Liver (tissue), 9 donors: Measurements from ENCODE around the gene FANCM. TPM values are rescaled to one million over a fixed set of nuclear protein-coding genes. Genes with fewer than 3 reads are reported as not detected.

Source experiments
- DNase-seq: peaks from one replicate; pipeline ENCODE4 v3.0.0-alpha.2; 2017; ENCODE audit warnings: low spot score
- H3K27ac ChIP-seq, 2 donors: one replicate each; pipeline ENCODE4 v1.7.0; 2013; ENCODE audit warnings: inconsistent platforms in 2 of 2, low read length in 2 of 2, control low read depth in 1 of 2, low read depth in 1 of 2, mild to moderate bottlenecking in 1 of 2
- H3K27me3 ChIP-seq, 4 donors: one replicate each; pipeline versions ENCODE4 v1.6.1 to v1.7.0; 2013; ENCODE audit warnings: low read length in 3 of 4, inconsistent platforms in 1 of 4, mild to moderate bottlenecking in 1 of 4, moderate library complexity in 1 of 4; ENCODE audit not compliant: control insufficient read depth in 4 of 4, insufficient read depth in 4 of 4
- H3K36me3 ChIP-seq, 4 donors: one replicate each; pipeline versions ENCODE4 v1.6.1 to v1.7.0; 2013; ENCODE audit warnings: low read length in 3 of 4, mild to moderate bottlenecking in 3 of 4, low read depth in 1 of 4, moderate library complexity in 1 of 4; ENCODE audit not compliant: control insufficient read depth in 4 of 4, insufficient read depth in 3 of 4
- H3K4me1 ChIP-seq, 4 donors: one replicate each; pipeline versions ENCODE4 v1.6.1 to v1.7.0; 2013; ENCODE audit warnings: low read length in 3 of 4, mild to moderate bottlenecking in 3 of 4, moderate library complexity in 1 of 4; ENCODE audit not compliant: control insufficient read depth in 4 of 4, insufficient read depth in 4 of 4
- H3K4me3 ChIP-seq, 3 donors: one replicate each; pipeline versions ENCODE4 v1.6.1 to v1.7.0; 2013; ENCODE audit warnings: low read length in 3 of 3, control low read depth in 1 of 3, low read depth in 1 of 3, mild to moderate bottlenecking in 1 of 3
- H3K9ac ChIP-seq, 2 donors: one replicate each; pipeline ENCODE4 v1.7.0; 2013; ENCODE audit warnings: low read length in 2 of 2, mild to moderate bottlenecking in 2 of 2, moderate library complexity in 2 of 2, control low read depth in 1 of 2, low read depth in 1 of 2
- H3K9me3 ChIP-seq, 4 donors: one replicate each; pipeline versions ENCODE4 v1.6.1 to v1.7.0; 2013; ENCODE audit warnings: low read length in 3 of 4; ENCODE audit not compliant: control insufficient read depth in 4 of 4
- EGR1 ChIP-seq, 2 donors: IDR thresholded peaks; 2 replicates each; pipeline ENCODE4 v1.6.1; 2016 to 2018; ENCODE audit warnings: antibody characterized with exemption in 2 of 2, low read depth in 2 of 2
- FOXA1 ChIP-seq: IDR thresholded peaks from 2 replicates; pipeline ENCODE4 v1.6.1; 2016; ENCODE audit warnings: antibody characterized with exemption
- FOXA2 ChIP-seq: IDR thresholded peaks from 2 replicates; pipeline ENCODE4 v1.6.1; 2016; ENCODE audit warnings: antibody characterized with exemption
- GABPA ChIP-seq, 2 donors: IDR thresholded peaks in 1 of 2; conservative IDR thresholded peaks in 1 of 2; 2 replicates each; pipeline ENCODE4 v1.6.1; 2016; ENCODE audit warnings: antibody characterized with exemption in 2 of 2, mild to moderate bottlenecking in 1 of 2, moderate library complexity in 1 of 2
- HNF4A ChIP-seq, 2 donors: conservative IDR thresholded peaks; 2 replicates each; pipeline ENCODE4 v1.6.1; 2016; ENCODE audit warnings: antibody characterized with exemption in 2 of 2, mild to moderate bottlenecking in 2 of 2
- HNF4G ChIP-seq: IDR thresholded peaks from 2 replicates; pipeline ENCODE4 v1.6.1; 2016; ENCODE audit warnings: antibody characterized with exemption
- JUND ChIP-seq, 2 donors: IDR thresholded peaks; 2 replicates each; pipeline ENCODE4 v1.6.1; 2016; ENCODE audit warnings: antibody characterized with exemption in 2 of 2
- NR2F2 ChIP-seq: IDR thresholded peaks from 2 replicates; pipeline ENCODE4 v1.6.1; 2016; ENCODE audit warnings: antibody characterized with exemption
- RAD21 ChIP-seq, 2 donors: IDR thresholded peaks; 2 replicates each; pipeline ENCODE4 v1.6.1; 2016; ENCODE audit warnings: antibody characterized with exemption in 2 of 2, mild to moderate bottlenecking in 2 of 2
- RXRA ChIP-seq, 2 donors: IDR thresholded peaks; 2 replicates each; pipeline ENCODE4 v1.6.1; 2017 to 2018; ENCODE audit warnings: antibody characterized with exemption in 2 of 2, mild to moderate bottlenecking in 1 of 2
- YY1 ChIP-seq: IDR thresholded peaks from 2 replicates; pipeline ENCODE4 v1.6.1; 2016; ENCODE audit warnings: antibody characterized with exemption, mild to moderate bottlenecking
- WGBS: extraction: QIAGEN DNeasy Blood & Tissue Kit; methylation state at CpG from one replicate; pipeline ENCODE4 v1.1.7; 2013; 5-methylcytosine and 5-hydroxymethylcytosine counted together
- polyA plus RNA-seq, 2 donors: library from polyadenylated mRNA; stranded (reverse) in 1 of 2; unstranded in 1 of 2; fragments of 200-250 nt in 1 of 2; fragments of >200 nt in 1 of 2; fragmentation: Nextera tagmentation in 1 of 2; extraction: Ambion mirVana in 1 of 2; gene quantifications; one replicate each; pipeline versions ENCODE4 v1.2.1 to v1.2.3, GENCODE V29; 2013 to 2015
- total RNA-seq, 2 donors: library from RNA; depleted of rRNA; stranded (reverse); fragments of >200 nt; gene quantifications; one replicate each; pipeline ENCODE4 v1.2.3, GENCODE V29; 2014
- TF ChIP-seq, protein P1 (sequence below): IDR thresholded peaks from 2 replicates; pipeline ENCODE4 v1.6.1; 2016; ENCODE audit warnings: antibody characterized with exemption
- TF ChIP-seq, protein P2 (sequence below): fragments of 150-350 bp; IDR thresholded peaks from 2 replicates; pipeline ENCODE4 v1.5.1; 2017; ENCODE audit warnings: improper control_type of control experiment, low read depth, low read length; ENCODE audit not compliant: missing input control
- donor health status: healthy.
- donor health status: healthy.
- donor health status: healthy.
- donor health status: healthy.
- donor health status: healthy.

FANCM gene
- total and polyA plus RNA-seq, 4 donors: 0.38 to 7.4 (median 3.1) TPM

DNA sequence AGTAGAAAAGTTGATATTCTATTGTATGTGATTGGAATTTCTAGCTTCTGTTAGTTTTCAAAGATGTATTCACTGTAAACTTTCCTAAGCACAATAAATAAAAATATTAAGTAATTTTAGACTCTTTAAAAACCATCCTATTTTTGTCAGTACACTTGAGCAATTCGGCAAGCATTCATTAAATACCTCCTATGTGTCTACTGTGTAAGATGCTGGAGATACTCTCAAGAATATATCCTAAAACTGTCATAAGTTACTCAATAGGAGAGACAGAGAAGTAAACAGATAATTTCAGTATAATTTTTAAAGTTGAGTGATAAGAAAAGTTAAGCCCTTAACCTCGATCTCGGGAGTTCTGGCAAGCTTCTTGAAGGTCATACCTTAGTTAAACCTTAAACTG lies 46.1 kb downstream of the FANCM start:
- Histone ChIP-seq H3K27ac (no peak overlapping the region), H3K9ac (no peak overlapping the region), H3K4me3 (no peak overlapping the region), H3K27me3 (no peaks in the 10 kb centered on the region), H3K36me3 (no peaks in the 10 kb centered on the region), H3K9me3 (no peaks in the 10 kb centered on the region), H3K4me1 (no peaks in the 10 kb centered on the region)
- WGBS: 84% methylated on average over 3 of the region's 3 CpGs
- DNase-seq: no peak
- TF ChIP-seq HNF4G (no peak), FOXA1 (no peak), JUND (IDR thresholded peaks at IDR 0.05) (no peak), NR2F2 (no peak), FOXA2 (no peak)
- TF ChIP-seq, protein P1, sequence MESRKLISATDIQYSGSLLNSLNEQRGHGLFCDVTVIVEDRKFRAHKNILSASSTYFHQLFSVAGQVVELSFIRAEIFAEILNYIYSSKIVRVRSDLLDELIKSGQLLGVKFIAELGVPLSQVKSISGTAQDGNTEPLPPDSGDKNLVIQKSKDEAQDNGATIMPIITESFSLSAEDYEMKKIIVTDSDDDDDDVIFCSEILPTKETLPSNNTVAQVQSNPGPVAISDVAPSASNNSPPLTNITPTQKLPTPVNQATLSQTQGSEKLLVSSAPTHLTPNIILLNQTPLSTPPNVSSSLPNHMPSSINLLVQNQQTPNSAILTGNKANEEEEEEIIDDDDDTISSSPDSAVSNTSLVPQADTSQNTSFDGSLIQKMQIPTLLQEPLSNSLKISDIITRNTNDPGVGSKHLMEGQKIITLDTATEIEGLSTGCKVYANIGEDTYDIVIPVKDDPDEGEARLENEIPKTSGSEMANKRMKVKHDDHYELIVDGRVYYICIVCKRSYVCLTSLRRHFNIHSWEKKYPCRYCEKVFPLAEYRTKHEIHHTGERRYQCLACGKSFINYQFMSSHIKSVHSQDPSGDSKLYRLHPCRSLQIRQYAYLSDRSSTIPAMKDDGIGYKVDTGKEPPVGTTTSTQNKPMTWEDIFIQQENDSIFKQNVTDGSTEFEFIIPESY: no peak

DNA sequence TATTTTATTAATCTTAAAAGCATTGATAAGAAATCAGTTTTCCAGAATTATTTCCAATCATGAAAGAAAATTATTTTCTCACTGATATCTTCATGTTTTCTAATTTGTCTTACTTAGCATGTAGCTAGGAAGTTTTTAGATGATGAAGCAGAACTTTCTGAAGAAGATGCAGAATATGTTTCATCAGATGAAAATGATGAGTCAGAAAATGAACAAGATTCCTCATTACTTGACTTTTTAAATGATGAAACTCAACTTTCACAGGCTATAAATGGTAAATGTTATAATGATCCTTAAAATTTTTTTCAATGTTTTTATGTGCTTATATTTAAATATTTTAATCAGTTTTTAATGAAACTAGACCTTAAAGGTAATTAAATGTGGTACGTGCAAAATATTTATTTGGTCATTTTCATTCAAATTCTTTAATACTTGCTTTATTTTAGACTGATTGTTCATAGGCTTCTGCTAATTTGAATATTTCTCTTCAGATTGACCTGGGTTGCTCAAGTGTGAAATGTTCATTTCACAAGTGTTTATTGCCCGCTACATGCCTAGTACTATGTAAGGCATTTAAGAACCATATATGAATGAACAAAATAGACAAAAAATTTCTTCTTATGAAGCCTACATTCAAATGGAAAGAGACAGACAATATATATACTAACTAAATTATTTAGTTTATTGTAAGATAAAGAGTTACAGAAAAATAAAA lies 49.5 kb downstream of the FANCM start:
- Histone ChIP-seq H3K27me3 (no peaks in the 10 kb centered on the region), H3K27ac (no peak overlapping the region), H3K9me3 (no peaks in the 10 kb centered on the region), H3K9ac (no peak overlapping the region), H3K4me3 (no peak overlapping the region), H3K36me3 (peaks cover 0 to 4% (median 2%) of the 10 kb centered on the region in 4 donors), H3K4me1 (no peaks in the 10 kb centered on the region)
- 98% methylated on average over 2 of the region's 2 CpGs for WGBS
- DNase-seq: no peak
- TF ChIP-seq FOXA2 (no peak), GABPA (IDR thresholded peaks at IDR 0.05 in 1 of 2, conservative IDR thresholded peaks at IDR 0.05 in 1 of 2) (no peak), EGR1 (IDR thresholded peaks at IDR 0.05; ENCODE audit: low read depth in 2 of 2) (no peak)

DNA sequence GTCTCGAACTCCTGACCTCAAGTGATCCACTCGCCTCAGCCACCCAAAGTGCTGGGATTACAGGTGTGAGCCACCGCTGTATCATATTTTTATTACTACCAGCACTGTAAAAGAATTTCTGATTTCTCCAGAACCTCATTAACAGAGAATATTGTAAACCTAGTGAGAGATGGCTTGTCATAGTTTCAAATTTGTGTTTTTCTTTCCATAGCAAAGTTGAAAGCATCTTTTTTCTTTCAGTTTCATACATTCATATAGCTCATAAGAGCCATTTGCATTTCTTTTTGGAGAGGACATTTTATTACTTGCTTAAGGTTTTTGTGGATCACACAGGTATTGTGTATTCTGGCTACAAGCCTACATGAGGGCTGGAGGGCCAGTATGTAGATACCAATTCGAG lies 59.2 kb downstream of the FANCM start:
- WGBS: 96% methylated on average over 4 of the region's 4 CpGs
- H3K36me3 ChIP-seq: no peaks in the 10 kb centered on the region
- no peak overlapping the region for H3K27ac ChIP-seq
- no peaks in the 10 kb centered on the region for H3K4me1 ChIP-seq
- H3K27me3 ChIP-seq: no peaks in the 10 kb centered on the region
- no peak overlapping the region for H3K9ac ChIP-seq
- H3K9me3 ChIP-seq: no peaks in the 10 kb centered on the region
- TF ChIP-seq HNF4A (conservative IDR thresholded peaks at IDR 0.05) (no peak), FOXA2 (no peak), RXRA (IDR thresholded peaks at IDR 0.05) (no peak), YY1 (no peak), RAD21 (IDR thresholded peaks at IDR 0.05) (no peak), HNF4G (no peak)
- TF ChIP-seq, protein P2, sequence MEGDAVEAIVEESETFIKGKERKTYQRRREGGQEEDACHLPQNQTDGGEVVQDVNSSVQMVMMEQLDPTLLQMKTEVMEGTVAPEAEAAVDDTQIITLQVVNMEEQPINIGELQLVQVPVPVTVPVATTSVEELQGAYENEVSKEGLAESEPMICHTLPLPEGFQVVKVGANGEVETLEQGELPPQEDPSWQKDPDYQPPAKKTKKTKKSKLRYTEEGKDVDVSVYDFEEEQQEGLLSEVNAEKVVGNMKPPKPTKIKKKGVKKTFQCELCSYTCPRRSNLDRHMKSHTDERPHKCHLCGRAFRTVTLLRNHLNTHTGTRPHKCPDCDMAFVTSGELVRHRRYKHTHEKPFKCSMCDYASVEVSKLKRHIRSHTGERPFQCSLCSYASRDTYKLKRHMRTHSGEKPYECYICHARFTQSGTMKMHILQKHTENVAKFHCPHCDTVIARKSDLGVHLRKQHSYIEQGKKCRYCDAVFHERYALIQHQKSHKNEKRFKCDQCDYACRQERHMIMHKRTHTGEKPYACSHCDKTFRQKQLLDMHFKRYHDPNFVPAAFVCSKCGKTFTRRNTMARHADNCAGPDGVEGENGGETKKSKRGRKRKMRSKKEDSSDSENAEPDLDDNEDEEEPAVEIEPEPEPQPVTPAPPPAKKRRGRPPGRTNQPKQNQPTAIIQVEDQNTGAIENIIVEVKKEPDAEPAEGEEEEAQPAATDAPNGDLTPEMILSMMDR: no peak
- TF ChIP-seq, protein P1: no peak
- DNase-seq: no peak
- no peak overlapping the region for H3K4me3 ChIP-seq
